Measurements from ENCODE around the gene TTC28.

- TF ChIP-seq TAF1 (IDR thresholded peaks at IDR 0.05; ENCODE audit: low read depth) (no peak), CTCF (IDR thresholded peaks at IDR 0.05; ENCODE audit: poor library complexity, severe bottlenecking) (no peak), EP300 (conservative IDR thresholded peaks at IDR 0.05; ENCODE audit: poor library complexity, severe bottlenecking) (no peak), REST (IDR thresholded peaks at IDR 0.05; ENCODE audit: borderline replicate concordance) (no peak), EZH2 (IDR thresholded peaks at IDR 0.05; ENCODE audit: borderline replicate concordance, insufficient read depth, low read length, poor library complexity, severe bottlenecking) (no peak)
Observed at GRCh38 chr22:27996981-27997380, 682.7 kb downstream of the TTC28 start.

Measured in neural cell (in vitro differentiated cells).